Dermis blood vessel endothelial cell (primary cell): ENCODE data around the gene PRKAG2. TPM values are rescaled to one million over a fixed set of nuclear protein-coding genes. Genes with fewer than 3 reads are reported as not detected.
"Not testable (repeated sequence)": the region's sequence is repeated elsewhere in the genome, so short reads cannot be mapped to it uniquely, and the experiment has no call there.

Source experiments
- DNase-seq: peaks from one replicate; pipeline ENCODE4 v3.0.0; 2010
- total RNA-seq: library from RNA; depleted of rRNA; stranded (reverse); fragments of >200 nt; gene quantifications from 2 replicates; pipeline ENCODE4 v1.2.3, GENCODE V29; 2014

Gene PRKAG2
- total RNA-seq: 16.8 and 21.4 TPM in 2 replicates

DNA sequence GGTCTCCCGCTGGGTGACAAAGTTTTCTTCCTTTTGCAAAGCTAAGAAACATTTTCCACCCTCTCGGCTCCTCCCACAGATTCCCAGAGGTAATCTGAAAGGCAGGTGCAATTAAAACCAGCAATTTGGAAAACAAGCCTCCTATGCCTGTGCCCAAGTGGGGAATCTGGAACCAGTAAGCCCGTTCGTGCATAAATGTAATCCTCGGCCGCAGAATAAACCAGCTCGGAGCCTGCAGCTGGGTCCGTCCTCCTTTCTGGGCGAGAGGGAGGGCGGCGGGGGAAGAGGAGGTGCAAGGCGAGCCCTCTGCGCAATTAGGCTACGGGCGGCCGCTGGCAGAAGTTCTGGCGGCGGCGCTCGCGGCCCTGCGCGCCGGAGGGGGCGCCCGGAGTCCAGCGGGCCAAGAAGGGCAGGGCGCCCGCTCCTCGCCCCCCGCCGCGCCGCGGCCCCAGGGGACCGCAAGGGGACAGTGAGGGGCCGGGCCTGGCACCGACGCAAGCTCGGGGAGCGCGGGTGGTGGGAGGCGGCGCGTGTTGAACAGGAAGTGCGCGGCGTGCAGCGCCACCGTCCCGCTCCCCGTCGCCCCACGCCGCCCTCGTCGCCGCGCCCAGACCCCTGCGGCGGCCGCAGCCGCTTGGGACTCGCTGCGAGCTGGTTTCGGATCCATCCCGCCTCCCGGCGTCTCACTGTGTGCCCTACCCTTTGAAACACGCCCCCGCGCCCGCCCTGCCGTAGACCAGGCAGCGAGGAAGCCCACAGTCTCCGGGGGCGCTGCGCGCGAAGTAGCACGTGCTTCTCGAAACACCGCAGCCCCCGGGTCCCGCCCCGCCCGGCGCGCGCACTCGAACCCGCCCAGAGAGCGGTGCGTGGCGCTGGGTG, at the start of gene PRKAG2:
Gene PRKAG2, minus strand, starts transcription at position 217 of the 879 bp plus-strand sequence. CDS start 495 bp downstream, outside the sequence.
- DNase-seq: peak; percentile 36

DNA sequence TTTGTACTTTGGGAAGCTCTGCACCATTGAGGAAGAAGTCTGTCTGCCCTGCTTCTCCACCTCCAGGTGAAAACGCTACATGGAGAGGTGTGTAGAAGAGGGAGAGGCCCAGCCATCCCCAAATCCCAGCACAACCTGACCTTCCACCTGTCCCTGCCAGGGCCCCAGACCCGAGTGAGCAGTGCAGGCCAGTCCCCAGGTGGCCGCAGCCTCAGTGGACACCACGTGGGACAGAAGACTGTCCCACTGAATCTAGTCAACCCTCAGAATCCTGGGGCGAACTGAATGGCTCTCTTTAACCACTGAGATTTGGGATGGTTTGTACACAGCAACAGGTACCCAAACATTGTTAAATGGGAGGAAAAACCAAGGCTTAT, 49.4 kb upstream of the PRKAG2 start:
- DNase-seq: no peak

DNA sequence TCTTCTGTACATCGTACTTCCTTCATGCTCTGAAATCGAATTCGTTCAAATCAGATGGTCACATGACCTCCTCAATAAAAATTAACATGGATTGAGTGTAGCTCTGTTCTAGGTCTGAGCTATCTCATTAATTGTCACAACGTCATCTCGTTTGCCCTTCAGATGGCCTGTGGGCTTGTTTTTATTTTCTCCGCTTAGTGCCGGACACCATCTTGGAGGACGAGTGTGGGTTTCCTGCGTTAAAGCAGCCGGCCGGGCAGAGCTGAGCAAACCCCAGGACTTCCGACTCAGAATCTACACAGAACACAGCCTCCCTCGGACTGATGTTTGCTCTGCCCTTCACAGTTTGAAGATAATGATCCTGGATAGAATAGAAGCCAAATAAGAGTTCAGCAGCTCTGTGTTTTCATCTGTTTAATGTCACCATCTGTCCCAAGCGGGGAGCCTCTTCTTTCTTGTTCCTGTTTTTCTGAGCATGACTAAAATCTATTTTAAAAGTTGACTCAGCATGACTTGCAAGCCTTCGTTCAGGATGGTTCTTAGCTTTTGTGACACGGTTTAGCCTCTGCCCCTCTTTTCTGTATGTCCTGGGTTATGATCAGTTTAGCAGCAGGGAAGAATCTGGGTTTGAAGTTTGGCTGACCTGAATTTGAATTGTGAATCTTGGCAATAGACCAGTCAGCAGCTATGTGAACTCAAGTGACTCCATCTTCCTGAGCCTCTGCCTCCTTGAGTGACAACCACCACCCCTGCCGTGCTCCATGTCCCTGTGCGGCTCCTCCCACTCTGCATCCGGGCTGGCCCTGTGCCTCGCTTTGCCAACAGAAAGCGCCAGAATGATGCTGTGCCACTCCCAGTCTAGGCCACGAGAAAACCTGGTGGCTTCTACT, 48.8 kb upstream of the PRKAG2 start:
- peak; percentile 5 for DNase-seq

DNA sequence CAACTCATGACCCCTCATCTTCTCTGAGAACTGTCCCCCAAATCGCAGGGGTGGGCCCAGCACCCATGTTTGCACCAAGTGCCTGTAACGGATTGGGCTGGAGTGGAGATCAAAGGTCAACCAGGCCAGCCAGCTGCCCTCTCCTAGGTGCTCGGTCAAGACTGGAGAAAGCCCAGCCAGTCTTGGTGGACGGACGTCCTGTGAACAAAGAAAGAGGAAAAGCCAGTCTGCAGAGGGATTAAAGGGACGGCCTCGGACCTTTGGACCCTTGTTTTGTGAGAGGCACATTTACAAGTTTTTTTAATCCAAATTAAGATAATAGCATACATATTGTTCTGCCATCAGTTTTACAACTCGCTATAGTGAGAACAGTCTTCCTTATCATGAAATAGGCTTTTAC, 47.6 kb upstream of the PRKAG2 start:
- no peak for DNase-seq

DNA sequence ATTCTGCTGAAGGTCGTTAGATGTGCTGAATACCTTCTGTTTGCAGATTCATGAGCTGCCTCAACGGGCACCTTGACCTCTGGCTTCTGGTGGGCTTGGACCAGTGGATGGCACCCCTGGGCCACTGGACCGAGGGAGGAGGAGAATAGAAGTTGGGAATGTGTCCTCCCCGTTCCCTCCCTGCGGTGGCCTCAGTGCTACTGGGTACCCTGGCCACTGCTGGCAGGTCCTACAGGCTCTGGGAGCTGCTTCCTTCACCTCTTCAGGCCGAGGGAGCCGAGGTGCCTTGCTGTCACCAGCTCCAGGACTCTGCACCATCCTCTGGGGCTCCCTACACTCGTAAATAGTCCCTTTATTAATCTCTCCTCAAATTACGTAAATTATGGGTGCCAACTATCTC, 47.1 kb upstream of the PRKAG2 start:
- DNase-seq: no peak

DNA sequence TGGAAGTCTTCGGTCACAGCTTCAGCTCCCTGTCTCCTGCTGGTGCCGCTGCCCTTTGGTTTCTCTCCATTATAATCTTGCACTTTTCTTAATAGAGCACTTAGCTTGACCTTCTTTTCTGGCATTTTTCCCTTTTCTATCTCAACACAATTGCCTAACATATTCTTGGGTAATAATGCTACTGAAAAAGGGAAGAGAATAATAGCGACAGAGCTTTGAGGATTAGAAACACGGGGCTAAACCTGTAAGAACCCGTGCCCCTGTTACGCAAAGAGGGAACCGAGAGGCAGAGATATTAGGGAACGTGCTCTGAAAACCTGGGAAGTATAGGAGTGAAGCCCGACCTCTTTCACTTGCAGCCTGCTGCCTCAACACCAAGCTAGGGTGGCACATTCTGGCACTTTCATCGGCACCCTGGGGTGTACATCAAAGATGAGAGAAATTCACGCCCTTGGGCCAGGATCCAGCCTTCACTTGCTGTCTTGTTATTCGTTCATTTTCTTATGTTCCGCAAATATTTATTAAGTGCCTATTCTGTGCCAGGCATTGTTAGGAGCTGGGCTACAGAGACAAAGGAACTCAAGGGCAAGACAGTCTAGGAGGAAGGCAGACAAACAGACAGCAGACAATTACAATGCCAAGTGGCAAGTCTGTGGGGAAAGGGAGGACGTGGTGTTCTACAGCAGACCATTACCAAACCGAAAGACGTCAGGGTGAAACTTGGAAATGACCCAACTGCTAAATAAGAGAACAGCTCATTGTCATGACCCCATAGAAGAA, 46.4 kb upstream of the PRKAG2 start:
- no peak for DNase-seq

DNA sequence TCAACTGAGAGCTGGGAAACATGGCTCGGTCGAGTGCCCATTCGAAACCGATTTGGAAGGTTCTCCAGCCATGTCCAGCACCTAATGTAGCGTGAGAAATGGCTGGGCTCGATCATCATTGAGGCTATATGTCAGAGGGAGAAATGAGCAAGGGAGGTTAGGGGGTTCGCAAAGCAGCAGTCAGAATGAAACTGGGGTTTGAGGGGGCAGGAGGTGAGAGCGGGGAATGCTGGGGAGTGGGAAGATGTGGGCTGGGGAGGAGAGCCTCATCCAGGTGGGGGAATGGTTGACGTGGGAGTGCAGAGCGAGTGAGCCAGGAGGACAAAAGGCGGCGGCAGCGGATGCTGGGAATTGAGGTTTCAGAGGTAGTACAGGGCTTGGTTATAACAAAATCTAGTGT, 44.5 kb upstream of the PRKAG2 start:
- no peak for DNase-seq

DNA sequence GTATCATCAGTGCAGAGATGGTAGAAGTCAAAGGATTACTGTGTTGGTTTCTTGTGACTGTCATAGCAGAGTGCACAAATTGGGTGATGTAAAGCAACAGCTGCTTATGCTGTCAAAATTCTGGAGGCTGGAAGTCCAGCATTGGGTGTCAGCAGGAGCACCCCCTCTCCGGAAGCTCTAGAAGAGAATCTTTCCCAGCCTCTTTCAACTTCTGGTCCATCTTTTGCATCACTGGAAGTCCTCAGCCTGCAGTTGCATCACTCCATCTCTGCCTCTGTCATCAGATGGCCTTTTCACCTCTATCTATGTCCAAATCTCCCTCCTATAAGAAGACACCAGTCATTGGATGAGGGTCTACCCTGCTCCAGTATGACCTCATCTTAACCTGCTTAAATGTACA, 43.6 kb upstream of the PRKAG2 start:
- no peak for DNase-seq

DNA sequence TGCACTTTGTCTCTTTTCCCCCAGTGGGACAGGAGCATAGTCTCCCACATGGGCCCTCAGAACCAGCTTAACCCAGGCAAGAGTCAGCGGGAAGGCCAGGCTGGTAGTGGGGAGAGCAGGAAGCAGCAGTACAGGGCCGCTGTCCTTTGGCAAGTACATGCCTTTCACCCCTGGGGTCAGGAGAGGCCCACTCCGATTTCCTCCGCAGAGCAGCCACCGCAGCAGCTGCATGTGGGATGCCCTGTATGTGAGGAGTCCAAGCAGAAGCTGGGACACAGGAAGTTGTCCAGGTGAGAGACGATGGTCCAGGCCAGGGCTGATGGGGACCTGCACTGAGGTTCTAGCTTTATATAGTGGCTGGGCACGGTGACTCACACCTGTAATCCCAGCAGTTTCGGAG, 42.7 kb upstream of the PRKAG2 start:
- DNase-seq: no peak

DNA sequence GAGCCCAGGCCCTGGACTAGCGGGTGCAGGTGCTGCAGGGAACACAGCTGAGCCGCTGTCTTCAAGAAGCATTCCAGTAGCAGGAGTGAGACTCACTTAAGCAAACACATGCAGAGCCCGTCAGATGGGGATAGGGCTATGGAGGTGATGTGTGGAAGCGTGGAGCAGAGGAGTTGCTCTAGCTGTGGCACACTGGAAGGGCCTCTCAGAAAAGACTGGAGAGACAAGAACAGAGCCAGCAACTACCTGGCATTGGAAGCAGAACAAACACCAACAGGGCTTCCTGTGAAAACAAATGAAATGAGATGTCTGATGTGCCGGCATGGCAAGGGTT, 41.6 kb upstream of the PRKAG2 start:
- DNase-seq: no peak

DNA sequence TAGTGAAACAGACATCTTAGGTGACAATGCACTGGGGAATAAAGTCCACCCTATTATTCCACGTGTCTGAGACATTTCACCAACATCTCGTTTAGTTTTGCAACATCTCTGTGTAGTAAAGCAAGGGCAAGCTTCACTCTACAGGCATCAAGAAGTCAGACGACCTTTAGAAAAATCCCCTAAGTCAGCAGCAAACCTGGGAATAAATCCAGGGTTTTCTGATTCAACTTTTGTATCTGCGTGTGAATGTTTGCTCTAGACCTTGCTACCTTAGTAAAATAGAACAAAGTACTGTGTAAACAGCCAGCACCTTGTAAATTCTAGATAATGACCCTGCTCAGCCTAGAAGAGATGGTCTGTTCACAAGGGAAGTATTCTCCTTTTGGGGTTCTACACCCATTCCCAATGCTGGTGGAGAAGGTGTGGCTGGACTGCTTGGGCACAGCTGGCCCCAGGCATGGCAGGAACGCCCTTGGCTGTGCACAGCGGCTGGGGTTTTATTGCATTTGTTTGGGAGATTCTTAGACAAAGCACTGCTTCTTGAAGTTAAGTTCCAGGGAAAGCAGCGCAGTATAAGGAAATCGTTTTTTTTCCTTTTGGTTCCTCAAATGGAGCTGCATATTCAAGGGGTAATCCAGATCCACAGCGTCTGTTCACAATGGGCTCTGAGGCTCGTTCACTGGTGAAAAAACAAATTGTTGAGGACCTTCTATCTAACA, 41.0 kb upstream of the PRKAG2 start:
- DNase-seq: no peak

DNA sequence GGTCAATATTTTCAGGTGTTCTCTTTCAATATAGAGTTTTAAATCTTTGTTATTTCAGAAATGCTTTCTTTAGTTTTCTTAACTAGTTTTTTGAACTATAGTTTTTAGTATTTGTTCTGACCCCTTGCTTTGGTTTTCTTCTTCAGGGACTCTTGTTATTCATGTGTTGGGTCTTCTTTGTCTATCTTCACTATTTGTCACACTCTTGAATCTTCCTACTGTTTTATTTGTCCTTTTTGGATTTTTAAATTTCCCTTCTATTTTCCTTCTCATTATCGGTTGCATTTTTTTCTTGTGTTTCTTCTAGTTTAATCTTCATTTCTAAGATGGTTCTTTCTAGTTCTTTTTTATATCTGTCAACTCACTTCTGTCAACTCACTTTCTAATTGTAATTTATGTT, 37.1 kb upstream of the PRKAG2 start:
- no peak for DNase-seq

DNA sequence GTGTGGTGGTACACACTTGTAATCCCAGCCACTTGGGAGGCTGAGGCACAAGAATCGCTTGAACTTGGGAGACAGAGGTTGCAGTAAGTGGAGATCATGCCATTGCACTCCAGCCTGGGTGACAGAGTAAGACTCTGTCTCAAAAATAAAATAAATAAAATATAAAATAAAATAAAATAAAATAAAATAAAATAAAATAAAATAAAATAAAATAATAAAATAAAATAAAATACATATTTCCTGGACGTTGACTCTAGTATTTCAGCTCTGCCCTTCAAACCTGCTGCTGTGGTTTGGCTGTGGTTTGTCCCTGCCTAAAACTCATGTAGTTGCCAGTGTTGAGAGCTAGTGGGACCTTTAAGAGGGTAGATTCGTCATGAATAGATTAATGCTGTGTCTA, 33.7 kb upstream of the PRKAG2 start:
- not testable (repeated sequence) for DNase-seq

DNA sequence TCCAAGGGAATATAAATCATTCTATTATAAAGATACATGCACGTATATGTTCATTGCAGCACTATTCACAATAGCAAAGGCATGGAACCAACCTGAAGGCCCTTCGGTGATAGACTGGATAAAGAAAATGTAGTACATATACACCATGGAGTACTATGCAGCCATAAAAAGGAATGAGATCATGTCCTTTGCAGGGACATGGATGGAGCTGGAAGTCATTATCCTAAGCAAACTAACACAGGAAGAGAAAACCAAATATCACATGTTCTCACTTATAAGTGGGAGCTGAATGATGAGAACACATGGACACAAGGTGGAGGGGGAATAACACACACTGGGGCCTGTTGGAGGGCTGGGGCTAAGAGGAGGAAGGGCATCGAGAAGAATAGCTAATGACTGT, 30.2 kb upstream of the PRKAG2 start:
- DNase-seq: not testable (repeated sequence)

DNA sequence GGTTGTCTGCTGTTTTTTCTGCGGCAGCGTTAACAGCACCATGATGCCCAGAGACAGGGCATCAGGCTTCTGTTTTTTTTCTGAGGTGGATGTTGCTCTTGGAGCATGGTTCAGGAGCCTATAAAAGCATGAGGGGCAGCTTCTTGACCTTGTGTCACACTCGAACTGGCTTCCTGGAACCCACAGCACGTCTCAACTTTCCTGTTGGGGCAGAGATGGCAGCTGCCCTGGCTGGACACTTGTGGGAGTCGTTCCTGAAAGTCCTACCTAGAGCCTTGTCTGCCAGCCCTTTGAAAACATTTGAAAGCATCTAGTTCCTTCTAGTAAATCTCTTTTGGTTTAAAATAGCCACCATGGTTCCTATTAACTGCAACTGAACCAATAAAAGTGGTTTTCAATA, 28.9 kb upstream of the PRKAG2 start:
- DNase-seq: no peak

DNA sequence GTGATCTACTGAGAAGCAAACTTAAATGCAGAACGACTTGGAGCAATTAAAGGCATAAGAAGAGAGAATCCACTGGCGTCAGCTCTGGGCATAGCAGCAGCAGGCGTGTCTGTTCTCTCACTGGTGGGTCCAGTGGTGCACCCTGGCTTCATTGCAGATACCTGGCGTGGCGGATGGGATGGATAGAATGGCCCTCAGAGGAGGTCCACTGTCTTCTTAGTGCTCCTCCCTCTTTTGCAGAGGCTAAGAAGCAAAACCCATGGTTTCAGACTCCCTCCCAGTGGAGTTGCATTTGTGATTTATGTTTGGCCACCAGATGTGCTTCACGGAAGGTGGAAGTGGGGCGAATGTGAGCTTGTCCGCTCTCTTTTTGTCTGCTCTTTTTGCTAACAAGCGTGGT, 28.4 kb upstream of the PRKAG2 start:
- no peak for DNase-seq

DNA sequence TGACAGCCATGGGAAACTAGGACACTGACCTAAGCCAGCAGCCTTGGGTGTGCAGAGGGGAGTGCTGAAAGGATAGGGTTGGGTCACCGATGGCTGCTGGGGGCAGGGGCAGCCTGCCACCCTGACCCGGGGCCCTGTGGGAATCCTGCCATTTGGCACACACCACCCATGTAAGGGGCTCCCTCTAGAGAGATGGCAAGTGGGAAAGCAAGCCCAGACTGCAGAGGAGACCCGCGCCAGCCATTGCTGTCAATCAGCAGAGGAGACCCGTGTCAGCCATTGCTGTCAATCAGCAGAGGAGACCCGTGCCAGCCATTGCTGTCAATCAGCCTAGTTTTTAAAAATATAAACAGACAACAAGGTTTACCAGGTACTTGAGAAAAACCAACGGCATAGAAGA, 27.4 kb upstream of the PRKAG2 start:
- DNase-seq: no peak

DNA sequence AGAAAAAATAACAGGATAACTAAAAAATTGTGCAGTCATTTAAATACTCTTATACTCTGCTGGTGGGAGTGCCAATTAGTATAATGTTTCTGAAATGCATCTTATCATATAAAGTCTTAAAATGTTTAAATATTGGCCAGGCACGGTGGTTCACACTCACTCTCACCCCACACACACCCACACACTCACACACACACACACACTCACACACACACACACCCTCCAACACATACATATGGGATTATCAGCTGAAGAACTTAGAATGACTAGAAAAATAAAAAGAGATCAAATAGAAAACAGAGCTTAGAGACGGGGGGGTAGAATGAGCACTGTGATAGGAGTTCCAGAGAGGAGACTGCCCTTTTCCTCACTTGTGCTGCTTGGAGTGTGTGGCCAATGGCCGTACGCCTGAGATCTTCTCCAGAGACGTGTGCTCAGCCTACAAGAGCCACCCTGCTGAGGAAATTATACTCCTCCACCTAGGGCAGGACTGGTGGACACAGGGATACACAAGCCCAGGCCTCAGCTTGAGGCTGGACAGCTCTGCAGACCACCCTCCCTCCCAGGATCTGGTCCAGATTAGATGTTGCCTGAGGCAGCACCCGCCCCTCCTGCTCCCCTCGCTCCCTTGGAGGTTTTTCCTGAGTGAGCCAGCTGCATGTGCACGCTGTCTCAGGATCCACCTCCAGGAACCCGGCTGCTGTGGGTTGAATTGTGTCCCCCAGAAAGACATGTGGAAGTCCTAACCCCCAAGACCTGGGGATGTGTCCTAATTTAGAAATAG, 26.5 kb upstream of the PRKAG2 start:
- DNase-seq: no peak

DNA sequence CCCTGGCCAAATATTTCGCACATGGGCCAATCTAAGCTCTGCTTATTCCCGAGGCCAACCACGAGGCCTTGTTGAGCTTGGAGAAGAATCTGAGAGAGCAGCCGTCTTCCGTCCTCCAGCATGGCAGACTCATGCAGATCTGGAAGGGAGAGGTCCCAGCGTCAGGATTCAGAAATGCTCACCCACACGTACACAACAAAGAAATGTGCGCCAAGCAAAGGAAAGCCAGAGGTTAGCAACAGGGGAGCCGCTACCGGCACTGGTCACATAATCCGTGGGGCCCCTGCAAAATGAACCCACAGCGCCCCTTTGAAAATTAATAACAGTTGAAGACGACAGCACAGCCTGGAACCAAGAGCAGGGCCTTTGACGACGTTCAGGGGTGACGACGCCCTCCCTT, 25.4 kb upstream of the PRKAG2 start:
- DNase-seq: no peak

DNA sequence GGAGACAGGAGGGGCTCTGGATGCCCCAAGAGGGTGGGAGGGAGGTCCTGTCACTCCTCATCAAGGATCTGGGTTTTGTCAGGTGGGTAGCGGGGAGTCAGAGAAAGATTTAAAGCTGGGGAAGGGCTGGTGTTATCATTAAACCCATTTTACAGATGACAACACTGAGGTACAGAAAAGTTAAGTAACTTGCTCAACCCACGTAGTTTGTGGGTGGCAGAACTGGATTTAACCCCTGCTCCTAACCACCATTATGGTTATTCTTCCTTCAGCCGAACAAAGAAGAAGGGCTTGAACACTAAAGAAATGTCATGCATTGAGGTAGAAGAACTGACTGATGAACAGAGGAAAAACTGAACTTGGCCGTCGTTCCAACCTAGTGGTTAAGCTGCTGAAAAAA, 24.9 kb upstream of the PRKAG2 start:
- DNase-seq: no peak

DNA sequence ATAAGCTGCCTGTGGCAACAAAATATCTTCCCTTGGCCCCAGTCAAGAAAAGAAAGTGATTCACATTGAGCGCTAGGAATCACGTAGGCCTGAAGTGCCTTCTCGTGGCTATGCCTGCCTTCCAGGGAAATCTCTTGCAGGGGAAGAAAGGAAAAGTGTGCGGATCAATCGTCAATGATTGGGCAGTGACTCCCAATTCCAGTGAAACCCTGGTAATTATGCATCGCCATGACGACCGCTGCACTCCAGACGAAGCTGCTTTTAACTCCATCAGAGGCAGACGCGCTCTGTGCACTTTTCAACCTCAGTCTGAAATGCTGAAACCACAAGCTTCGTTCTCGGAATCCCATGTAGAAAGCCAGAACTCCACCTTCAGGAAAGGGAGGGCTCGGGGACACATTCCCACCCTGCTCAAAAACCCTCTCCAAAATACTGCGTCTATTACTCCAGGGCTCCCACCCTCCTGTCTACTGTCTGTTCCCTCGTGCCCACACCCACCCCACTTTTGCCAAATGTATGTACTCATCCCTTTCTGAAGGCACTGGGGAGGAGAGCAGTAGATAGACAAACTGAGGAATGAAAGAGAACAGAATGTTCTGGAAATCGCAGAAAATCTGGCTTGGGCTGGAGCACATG, 24.2 kb upstream of the PRKAG2 start:
- DNase-seq: no peak
